IPS DF 6.9 (cell line): ENCODE results near the gene PTPRG.

Source experiments
- DNase-seq: peaks from one replicate; pipeline ENCODE4 v3.0.0-alpha.2; 2013; ENCODE audit warnings: low read depth, low spot score
- H3K27ac ChIP-seq: one replicate; pipeline ENCODE4 v1.5.1; 2013; ENCODE audit warnings: low read length, control low read depth
- H3K27me3 ChIP-seq: 2 replicates; pipeline ENCODE4 v1.6.1; 2013; ENCODE audit warnings: mild to moderate bottlenecking, low read length; ENCODE audit not compliant: control insufficient read depth, insufficient read depth
- H3K36me3 ChIP-seq: 2 replicates; pipeline ENCODE4 v1.6.1; 2013; ENCODE audit warnings: low read length; ENCODE audit not compliant: control insufficient read depth, insufficient read depth
- H3K4me1 ChIP-seq: 2 replicates; pipeline ENCODE4 v1.6.1; 2013; ENCODE audit warnings: low read length; ENCODE audit not compliant: control insufficient read depth, insufficient read depth
- H3K4me3 ChIP-seq: 2 replicates; pipeline ENCODE4 v1.5.1; 2013; ENCODE audit warnings: mild to moderate bottlenecking, low read length
- H3K9me3 ChIP-seq: 2 replicates; pipeline ENCODE4 v1.6.1; 2013; ENCODE audit warnings: low read length, inconsistent platforms; ENCODE audit not compliant: control insufficient read depth, insufficient read depth
- WGBS: extraction: QIAGEN DNeasy Blood & Tissue Kit; methylation state at CpG from one replicate; pipeline ENCODE4 v1.1.7; 2013; ENCODE audit warnings: mixed read lengths, missing lambda C conversion rate; ENCODE audit not compliant: insufficient read length, insufficient coverage; 5-methylcytosine and 5-hydroxymethylcytosine counted together

PTPRG gene

DNA sequence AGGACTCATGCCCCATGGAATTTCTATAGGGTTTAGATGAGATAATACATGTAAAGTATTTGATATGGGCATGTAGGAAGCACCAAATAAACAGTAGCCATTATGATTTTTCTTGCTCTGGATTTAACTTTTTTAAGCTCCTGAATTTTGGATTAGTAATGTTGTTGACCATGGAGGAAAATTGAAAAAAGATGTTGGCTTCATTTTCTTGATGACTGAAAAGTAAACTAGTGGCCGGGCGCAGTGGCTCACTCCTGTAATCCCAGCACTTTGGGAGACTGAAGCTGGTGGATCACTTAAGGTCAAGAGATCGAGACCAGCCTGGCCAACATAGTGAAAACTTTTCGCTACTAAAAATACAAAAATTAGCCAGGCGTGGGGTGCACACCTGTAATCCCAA, 120.3 kb downstream of the PTPRG start:
- no peaks in the 10 kb centered on the region for H3K9me3 ChIP-seq
- H3K27ac ChIP-seq = no peak overlapping the region
- no peak for DNase-seq
- H3K4me3 ChIP-seq = no peak overlapping the region
- H3K4me1 ChIP-seq = peaks cover 14% of the 10 kb centered on the region; the same call in 1 of the 2 replicates
- H3K36me3 ChIP-seq = no peaks in the 10 kb centered on the region
- H3K27me3 ChIP-seq = no peaks in the 10 kb centered on the region
- no CpG with 5 or more reads among the region's 5 CpGs for WGBS

DNA sequence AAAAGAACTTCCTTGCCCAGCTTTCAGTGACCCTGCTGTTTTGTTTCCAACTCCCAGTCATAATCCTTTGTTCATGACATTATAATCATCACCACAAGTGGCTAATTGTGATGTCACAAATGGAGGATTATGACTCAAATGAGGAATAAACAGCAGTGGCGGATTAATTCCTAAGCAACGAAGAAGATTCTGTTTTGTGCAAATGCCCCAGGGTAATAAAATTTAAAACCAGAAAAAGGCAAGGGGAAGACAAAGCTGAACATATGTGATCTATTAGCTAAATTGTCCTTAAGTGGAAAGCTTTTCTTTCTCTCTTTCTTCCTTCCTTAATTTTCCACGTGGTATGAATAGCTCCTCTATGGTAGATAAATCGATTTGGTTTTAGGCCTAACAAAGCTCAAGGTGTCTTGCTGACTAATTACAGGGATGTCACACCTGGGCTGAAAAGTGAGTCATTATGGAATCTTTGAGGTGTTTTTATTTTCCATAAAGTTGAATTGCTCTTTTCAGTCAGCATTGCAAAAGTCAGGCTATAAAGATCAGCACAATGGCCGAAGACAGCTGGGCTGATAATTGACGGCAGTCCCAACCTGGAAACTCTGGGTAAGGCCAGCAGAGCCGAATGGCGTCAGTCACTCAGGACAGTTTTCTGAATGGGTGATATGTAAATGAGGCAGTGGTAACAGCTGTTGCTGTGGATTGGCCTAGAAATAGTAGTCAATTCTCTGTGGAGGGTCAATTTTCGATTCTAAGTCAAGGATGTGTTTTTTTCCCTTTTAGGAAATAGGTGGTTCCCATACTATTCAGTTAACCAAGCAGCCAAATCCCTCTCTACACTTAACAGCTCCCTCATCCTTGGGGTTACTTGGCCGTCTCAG, 121.5 kb downstream of the PTPRG start:
- H3K27ac ChIP-seq = no peak overlapping the region
- peaks cover 17% of the 10 kb centered on the region; the same call in 1 of the 2 replicates for H3K4me1 ChIP-seq
- no peaks in the 10 kb centered on the region for H3K27me3 ChIP-seq
- H3K4me3 ChIP-seq = no peak overlapping the region
- no CpG with 5 or more reads among the region's 10 CpGs for WGBS
- DNase-seq = no peak
- H3K9me3 ChIP-seq = no peaks in the 10 kb centered on the region
- H3K36me3 ChIP-seq = no peaks in the 10 kb centered on the region

DNA sequence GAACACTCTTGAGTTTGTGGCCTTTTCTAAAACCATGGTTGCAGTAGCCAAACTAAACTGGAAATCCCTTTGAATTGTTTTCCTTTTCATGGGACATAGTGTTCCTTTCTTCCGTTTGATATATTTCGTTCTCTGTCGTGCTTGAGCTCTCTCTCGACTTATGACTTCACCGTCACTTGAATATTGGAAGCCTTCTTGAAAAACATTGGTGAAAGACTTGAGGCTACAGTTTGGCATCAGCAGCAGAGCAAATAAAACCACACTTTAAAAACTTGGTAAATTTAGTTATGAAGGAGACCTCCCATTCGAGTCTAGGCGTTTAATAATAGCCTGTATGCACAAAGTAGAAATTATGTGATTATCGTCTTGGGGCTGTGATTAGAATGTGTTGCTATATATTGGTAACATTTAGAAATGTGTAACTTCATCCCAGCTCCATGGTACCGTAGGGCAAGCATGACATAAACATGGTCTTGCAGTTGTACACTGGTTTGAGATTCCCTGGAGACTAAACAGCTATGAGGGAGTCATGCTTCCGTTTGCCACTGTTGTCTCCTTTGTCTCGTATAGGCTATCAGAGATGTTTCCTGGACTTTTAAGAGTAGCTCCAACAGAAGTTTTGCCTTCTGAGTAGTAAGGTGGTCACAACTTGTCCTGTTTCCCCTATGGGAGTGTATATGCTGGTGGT, 122.3 kb downstream of the PTPRG start:
- no CpG with 5 or more reads among the region's 11 CpGs for WGBS

DNA sequence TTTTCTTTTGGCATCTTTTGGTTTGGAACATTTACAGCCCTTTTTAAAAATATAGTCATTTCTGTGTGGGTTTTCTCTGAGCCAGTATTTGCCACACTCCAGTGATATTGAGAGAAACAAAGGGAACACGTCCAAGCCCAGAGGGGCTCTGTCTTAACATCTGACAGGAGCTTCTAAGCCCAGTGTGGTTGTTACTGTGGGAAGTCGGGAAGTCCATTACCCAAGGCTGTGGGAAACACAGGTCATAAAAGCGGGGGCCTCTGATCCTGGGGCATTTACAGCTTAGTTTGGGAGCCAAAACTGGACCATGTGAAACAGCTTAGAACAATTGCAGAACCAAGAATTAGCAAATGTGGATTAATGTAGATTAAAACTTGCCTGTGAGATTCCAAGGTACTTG, 123.0 kb downstream of the PTPRG start:
- no peak overlapping the region for H3K4me3 ChIP-seq
- H3K9me3 ChIP-seq = no peaks in the 10 kb centered on the region
- no peak overlapping the region for H3K27ac ChIP-seq
- no peak for DNase-seq
- WGBS = no CpG with 5 or more reads among the region's 3 CpGs
- no peaks in the 10 kb centered on the region for H3K27me3 ChIP-seq
- H3K4me1 ChIP-seq = peaks cover 19% of the 10 kb centered on the region; the same call in 1 of the 2 replicates
- H3K36me3 ChIP-seq = no peaks in the 10 kb centered on the region

More for the DNA sequence above, 122.3 kb downstream of the PTPRG start:
- Histone ChIP-seq H3K36me3 (no peaks in the 10 kb centered on the region), H3K4me3 (no peak overlapping the region), H3K9me3 (no peaks in the 10 kb centered on the region), H3K27me3 (no peaks in the 10 kb centered on the region), H3K27ac (no peak overlapping the region), H3K4me1 (peaks cover 16% of the 10 kb centered on the region; the same call in 1 of the 2 replicates)
- no peak for DNase-seq

DNA sequence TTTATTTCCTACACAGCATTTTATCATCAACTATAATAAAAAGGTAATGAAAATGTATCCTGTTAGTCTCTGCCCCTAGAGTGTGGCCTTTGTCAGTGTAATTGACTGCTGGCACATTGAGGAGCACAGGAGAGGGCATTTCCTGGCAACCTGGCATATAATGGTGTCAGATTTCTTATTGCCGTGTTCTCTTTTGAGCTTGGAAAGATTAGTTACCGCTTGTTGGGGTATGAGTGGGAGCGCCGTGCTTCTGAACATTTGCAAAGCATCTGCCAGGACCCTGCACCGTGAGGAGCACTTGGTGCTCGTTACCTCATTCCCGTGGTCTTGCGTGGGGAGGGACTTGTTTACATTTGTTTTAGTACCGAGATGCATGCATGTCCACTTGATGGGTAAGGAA, 124.4 kb downstream of the PTPRG start:
- Histone ChIP-seq H3K9me3 (no peaks in the 10 kb centered on the region), H3K4me1 (peaks cover 24% of the 10 kb centered on the region; the same call in 1 of the 2 replicates), H3K4me3 (no peak overlapping the region), H3K36me3 (no peaks in the 10 kb centered on the region), H3K27ac (no peak overlapping the region), H3K27me3 (no peaks in the 10 kb centered on the region)
- DNase-seq = no peak
- whole genome bisulfite sequencing = no CpG with 5 or more reads among the region's 9 CpGs

DNA sequence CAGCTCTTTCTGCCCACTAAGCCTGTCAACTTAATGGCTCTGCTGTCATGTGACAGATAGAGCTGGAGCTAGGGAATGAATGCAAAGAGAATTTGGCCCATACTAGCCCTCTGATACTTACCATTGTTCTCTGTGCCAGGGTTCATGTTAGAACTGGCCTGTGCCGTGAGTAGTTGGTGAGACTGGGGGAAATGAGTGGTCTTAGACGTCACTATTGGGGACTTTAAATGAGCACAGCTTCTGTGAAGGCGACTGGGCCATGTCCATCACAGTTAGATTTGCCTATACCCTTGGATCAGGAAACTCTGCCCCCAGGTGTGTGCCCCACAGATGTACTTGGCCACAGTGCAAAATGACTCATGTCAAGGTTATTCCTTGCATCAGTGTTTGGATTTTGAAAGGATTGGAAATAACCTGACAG, 124.9 kb downstream of the PTPRG start:
- no peak for DNase-seq
- Histone ChIP-seq H3K4me1 (peaks cover 24% of the 10 kb centered on the region; the same call in 1 of the 2 replicates), H3K27me3 (no peaks in the 10 kb centered on the region), H3K9me3 (no peaks in the 10 kb centered on the region), H3K27ac (no peak overlapping the region), H3K36me3 (no peaks in the 10 kb centered on the region), H3K4me3 (no peak overlapping the region)
- no CpG with 5 or more reads among the region's 3 CpGs for WGBS

DNA sequence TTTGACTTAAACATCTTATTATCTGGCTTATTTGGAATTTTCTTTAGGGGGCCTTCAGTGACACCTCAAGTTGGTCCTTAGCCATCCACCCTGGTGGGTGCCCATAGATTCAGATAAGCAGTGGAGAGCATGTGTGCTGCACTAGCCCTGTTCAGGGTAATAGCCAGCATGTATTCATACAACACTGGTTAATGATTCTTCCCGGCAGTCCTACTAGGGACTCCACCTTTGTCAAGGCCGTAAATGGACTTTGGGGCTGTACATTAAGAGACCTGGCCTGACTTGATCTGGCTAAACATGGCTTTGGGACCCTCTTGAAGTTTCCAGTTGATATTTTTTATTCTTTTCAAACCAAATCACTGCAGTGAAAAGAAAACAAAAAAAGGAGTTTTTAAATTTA, 125.8 kb downstream of the PTPRG start:
- no CpG with 5 or more reads among the region's 2 CpGs for WGBS
- Histone ChIP-seq H3K27me3 (no peaks in the 10 kb centered on the region), H3K4me3 (no peak overlapping the region), H3K27ac (no peak overlapping the region), H3K36me3 (no peaks in the 10 kb centered on the region), H3K4me1 (peaks cover 26% of the 10 kb centered on the region; the same call in 1 of the 2 replicates), H3K9me3 (no peaks in the 10 kb centered on the region)
- DNase-seq = no peak

DNA sequence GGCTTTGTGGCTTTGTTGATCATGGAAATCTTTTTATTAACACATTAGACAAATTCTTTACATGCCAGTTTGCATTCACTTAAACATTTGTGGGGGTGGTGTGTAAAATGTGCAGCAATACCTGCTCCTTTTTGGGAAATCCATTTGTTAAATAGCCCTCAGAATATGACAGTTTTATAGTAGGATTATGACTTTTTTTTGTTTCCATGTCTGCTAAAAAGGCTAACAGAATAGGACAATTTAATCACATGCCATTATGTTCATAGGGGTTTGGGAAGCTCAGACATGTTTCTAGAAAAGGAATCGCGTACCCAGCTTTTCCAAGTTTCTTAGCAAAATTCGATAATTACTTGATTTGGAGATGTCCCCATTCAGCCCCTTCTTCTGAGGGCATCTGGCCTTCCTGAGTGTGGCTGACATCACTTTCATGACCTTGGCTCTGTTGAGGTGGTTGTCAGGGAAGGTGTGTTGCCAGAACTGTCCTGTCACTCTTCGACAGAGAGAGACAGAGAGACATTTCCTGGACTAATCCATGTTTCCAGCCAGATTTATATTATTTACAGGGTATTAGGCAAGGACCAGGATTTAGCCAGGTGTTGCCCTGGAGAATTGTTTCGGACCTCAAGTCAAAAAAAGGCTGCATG, 126.4 kb downstream of the PTPRG start:
- Histone ChIP-seq H3K9me3 (no peaks in the 10 kb centered on the region), H3K4me1 (peaks cover 26% of the 10 kb centered on the region; the same call in 1 of the 2 replicates), H3K27ac (no peak overlapping the region), H3K36me3 (no peaks in the 10 kb centered on the region), H3K27me3 (no peaks in the 10 kb centered on the region), H3K4me3 (no peak overlapping the region)
- WGBS = no CpG with 5 or more reads among the region's 5 CpGs
- no peak for DNase-seq

DNA sequence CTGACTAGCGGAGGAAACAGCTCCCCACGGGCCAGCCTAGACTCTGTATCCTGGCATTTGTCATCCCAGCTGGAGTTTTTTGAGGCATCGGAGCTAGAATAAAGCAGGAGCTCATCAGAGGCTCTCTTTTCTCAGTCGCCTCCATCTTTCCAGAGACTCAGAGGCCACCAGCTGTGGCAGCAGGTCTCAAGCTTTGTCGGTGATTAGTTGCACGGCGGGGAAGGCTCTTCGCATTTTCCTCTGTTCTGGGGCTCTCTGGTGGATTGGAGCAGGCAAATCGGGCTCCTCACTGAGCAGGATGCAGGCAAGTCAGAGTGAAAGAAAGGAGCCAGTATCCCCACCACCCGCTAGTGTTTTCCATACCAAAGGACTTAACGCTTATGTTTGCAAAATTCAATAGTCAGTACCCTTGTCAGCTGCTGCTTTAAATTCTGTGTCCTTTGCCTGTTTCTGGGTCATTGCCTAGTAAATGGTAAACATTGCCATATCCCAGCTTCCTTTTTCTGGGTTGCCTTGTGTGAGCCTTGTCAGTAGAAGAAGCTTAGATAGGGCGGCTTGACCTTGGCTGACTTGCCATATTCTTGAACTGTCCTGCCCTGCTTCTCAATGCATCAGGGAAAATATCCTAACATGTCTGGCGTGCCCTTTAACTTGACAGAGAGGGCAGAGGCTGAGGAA, 127.1 kb downstream of the PTPRG start:
- Histone ChIP-seq H3K36me3 (no peaks in the 10 kb centered on the region), H3K27ac (peak overlapping the region; percentile 87), H3K27me3 (no peaks in the 10 kb centered on the region), H3K4me3 (no peak overlapping the region), H3K9me3 (no peaks in the 10 kb centered on the region), H3K4me1 (peaks cover 28% of the 10 kb centered on the region; the same call in 1 of the 2 replicates)
- no CpG with 5 or more reads among the region's 13 CpGs for WGBS
- DNase-seq = peak; percentile 96

DNA sequence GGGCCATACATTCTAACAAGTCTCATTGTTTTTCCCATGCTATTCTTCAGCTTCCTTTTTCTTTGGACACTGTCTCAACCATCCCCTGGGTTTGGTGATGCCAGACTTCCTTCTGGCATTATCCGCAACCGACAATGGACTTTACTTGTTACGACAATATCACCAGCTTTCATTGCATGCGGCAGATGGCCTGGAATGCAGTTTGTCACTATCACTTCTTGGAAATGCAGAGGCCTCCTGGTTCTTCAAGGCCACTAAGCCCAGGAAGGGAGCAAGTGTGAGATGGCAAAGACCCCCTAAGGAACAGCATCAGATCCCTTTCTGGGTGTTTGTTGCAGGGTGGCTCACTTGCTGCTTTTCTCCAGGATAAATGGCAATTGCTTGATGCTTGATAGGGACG, 128.6 kb downstream of the PTPRG start:
- Histone ChIP-seq H3K27me3 (no peaks in the 10 kb centered on the region), H3K27ac (no peak overlapping the region), H3K9me3 (no peaks in the 10 kb centered on the region)

More for the DNA sequence above, 128.6 kb downstream of the PTPRG start:
- DNase-seq = no peak
- WGBS = no CpG with 5 or more reads among the region's 5 CpGs
- peaks cover 25% of the 10 kb centered on the region; the same call in 1 of the 2 replicates for H3K4me1 ChIP-seq
- no peaks in the 10 kb centered on the region for H3K36me3 ChIP-seq
- no peak overlapping the region for H3K4me3 ChIP-seq
